A549 (cell line): ENCODE measurements around the gene ATL1.

Source experiments
- CTCF ChIP-seq: fragments of >200 bp; sonication (Bioruptor Twin); formaldehyde crosslinking; IDR thresholded peaks from 3 replicates; pipeline ENCODE4 v1.5.1; 2016
- EP300 ChIP-seq, 2 experiments: fragments of >200 bp; sonication (Bioruptor Twin); formaldehyde crosslinking; IDR thresholded peaks; 2 replicates in 1 of 2; 3 replicates in 1 of 2; pipeline ENCODE4 v1.6.1; 2016 to 2017
- HMGXB4 ChIP-seq: fragments of 250-450 bp; sonication (Bioruptor Pico); IDR thresholded peaks from 2 replicates; pipeline ENCODE4 v1.5.0; 2021; ENCODE audit warnings: mild to moderate bottlenecking, moderate library complexity, borderline replicate concordance
- PBX3 ChIP-seq: IDR thresholded peaks from 2 replicates; pipeline ENCODE4 v1.6.1; 2012
- POLR2A ChIP-seq: IDR thresholded peaks from 2 replicates; pipeline ENCODE4 v1.6.1; 2012; ENCODE audit warnings: mild to moderate bottlenecking, low read length
- RAD21 ChIP-seq, 2 experiments: fragments of >200 bp in 1 of 2; sonication (Bioruptor Twin) in 1 of 2; formaldehyde crosslinking in 1 of 2; IDR thresholded peaks in 1 of 2; conservative IDR thresholded peaks in 1 of 2; 2 replicates in 1 of 2; 3 replicates in 1 of 2; pipeline ENCODE4 v1.6.1; 2012 to 2018; ENCODE audit warnings: inconsistent platforms in 1 of 2
- RCOR1 ChIP-seq: fragments of 150-350 bp; IDR thresholded peaks from 2 replicates; pipeline ENCODE4 v1.6.1; 2014; ENCODE audit warnings: antibody characterized with exemption, low read length, low read depth
- REST ChIP-seq: fragments of 200-600 bp; sonication (generic); IDR thresholded peaks from 2 replicates; pipeline ENCODE4 v1.6.1; 2016; ENCODE audit warnings: antibody characterized with exemption, mild to moderate bottlenecking, moderate library complexity
- SMC3 ChIP-seq: fragments of >200 bp; sonication (Bioruptor Twin); formaldehyde crosslinking; IDR thresholded peaks from 3 replicates; pipeline ENCODE4 v1.6.1; 2018; ENCODE audit warnings: inconsistent platforms
- SREBF2 ChIP-seq: fragments of 450-650 bp; IDR thresholded peaks from 2 replicates; pipeline ENCODE4 v1.6.1; 2014; ENCODE audit warnings: mild to moderate bottlenecking, moderate library complexity
- ZSCAN20 ChIP-seq: fragments of 250-450 bp; sonication (Bioruptor Pico); IDR thresholded peaks from 2 replicates; pipeline ENCODE4 v1.8.0; 2022; ENCODE audit warnings: mild to moderate bottlenecking, moderate library complexity

- TF ChIP-seq EP300 (IDR thresholded peaks at IDR 0.05): no peak
- TF ChIP-seq PBX3: no peak
- TF ChIP-seq POLR2A: no peak
- TF ChIP-seq CTCF: no peak
- no peak for TF ChIP-seq SREBF2
- no peak for TF ChIP-seq SMC3
- no peak for TF ChIP-seq HMGXB4 (CRISPR knock-in tag)
- TF ChIP-seq RCOR1: no peak
- no peak for TF ChIP-seq REST
- TF ChIP-seq RAD21 (conservative IDR thresholded peaks at IDR 0.05 in 1 of 2, IDR thresholded peaks at IDR 0.05 in 1 of 2): no peak
- no peak for TF ChIP-seq ZSCAN20 (CRISPR knock-in tag)
Observed at GRCh38 chr14:50521912-50522341, 38.0 kb upstream of the ATL1 start.
